ENCODE measurements around the gene NDNF.

- no peak for TF ChIP-seq POLR2AphosphoS5 (IDR thresholded peaks at IDR 0.05; ENCODE audit: low read depth, low read length)
- TF ChIP-seq SPI1 (IDR thresholded peaks at IDR 0.05; ENCODE audit: low read depth, low read length): no peak
Measured at GRCh38 chr4:120995266-120996010, 76.9 kb downstream of the NDNF start.

Data from GM12891 (cell line).